PC-9 (cell line): Measurements from ENCODE around the gene PCNT. TPM values are rescaled to one million over a fixed set of nuclear protein-coding genes. Genes with fewer than 3 reads are reported as not detected.

Experiments used
- BruUV-seq: library from RNA; stranded (reverse); fragments of 400-500 nt; replicated peaks from 2 replicates; lab custom pipeline; 2021; lab: Mats Ljungman, UMichigan
- CTCF ChIA-PET: fragments of 300-600 bp; sonication (Branson Sonifier 250); formaldehyde crosslinking; loops from one replicate; lab custom pipeline; 2022; ENCODE audit warnings: antibody characterized with exemption; lab: Charles Lee
- POLR2A ChIA-PET: fragments of 300-600 bp; sonication (Branson Sonifier 250); formaldehyde crosslinking; loops from one replicate; lab custom pipeline; 2022; ENCODE audit warnings: antibody characterized with exemption; ENCODE audit not compliant: unreplicated experiment; lab: Charles Lee
- DNase-seq, 2 experiments: peaks; one replicate each; pipeline versions ENCODE4 v3.0.0 to v3.0.0-alpha.2; 2015 to 2022; ENCODE audit warnings: mixed read lengths in 1 of 2
- H2AFZ ChIP-seq: fragments of 200-600 bp; sonication (generic); 2 replicates; pipeline ENCODE4 v1.8.1; 2017; ENCODE audit warnings: antibody characterized with exemption
- H3F3A ChIP-seq: fragments of 200-600 bp; sonication (generic); 2 replicates; pipeline ENCODE4 v1.8.1; 2017; ENCODE audit warnings: antibody characterized with exemption, mild to moderate bottlenecking, low read depth; ENCODE audit not compliant: insufficient read depth
- H3K27ac ChIP-seq: fragments of 200-600 bp; sonication (generic); 2 replicates; pipeline ENCODE4 v1.6.1; 2016; ENCODE audit warnings: mixed run types
- H3K27me3 ChIP-seq: fragments of 200-600 bp; sonication (generic); 2 replicates; pipeline ENCODE4 v1.6.1; 2016; ENCODE audit warnings: low read depth, mixed run types; ENCODE audit not compliant: insufficient read depth
- H3K36me3 ChIP-seq: fragments of 200-600 bp; sonication (generic); 2 replicates; pipeline ENCODE4 v1.6.1; 2016; ENCODE audit warnings: low read depth, mixed run types
- H3K4me1 ChIP-seq: fragments of 200-600 bp; sonication (generic); replicated peaks from 2 replicates; pipeline ENCODE4 v1.6.1; 2016; ENCODE audit warnings: mixed run types; ENCODE audit not compliant: insufficient read depth
- H3K4me2 ChIP-seq: fragments of 200-600 bp; sonication (generic); 2 replicates; pipeline ENCODE4 v1.6.1; 2017; ENCODE audit warnings: mixed run types
- H3K4me3 ChIP-seq: fragments of 200-600 bp; sonication (generic); 2 replicates; pipeline ENCODE4 v1.6.1; 2016; ENCODE audit warnings: mixed run types
- H3K79me2 ChIP-seq: fragments of 200-600 bp; sonication (generic); 2 replicates; pipeline ENCODE4 v1.6.1; 2017; ENCODE audit warnings: low read depth, mixed run types
- H3K9me2 ChIP-seq: fragments of 200-600 bp; sonication (generic); 2 replicates; pipeline ENCODE4 v1.8.1; 2017; ENCODE audit warnings: mild to moderate bottlenecking; ENCODE audit not compliant: insufficient read depth
- H3K9me3 ChIP-seq: fragments of 200-600 bp; sonication (generic); 2 replicates; pipeline ENCODE4 v1.8.1; 2016; ENCODE audit warnings: low read depth; ENCODE audit not compliant: insufficient read depth
- H4K20me1 ChIP-seq: fragments of 200-600 bp; sonication (generic); 2 replicates; pipeline ENCODE4 v1.8.1; 2017; ENCODE audit not compliant: insufficient read depth
- CTCF ChIP-seq: fragments of 200-600 bp; sonication (generic); conservative IDR thresholded peaks from 2 replicates; pipeline ENCODE4 v1.6.1; 2017; ENCODE audit warnings: mixed run types, antibody characterized with exemption, mild to moderate bottlenecking, moderate library complexity
- EZH2 ChIP-seq: fragments of 200-600 bp; sonication (generic); IDR thresholded peaks from 2 replicates; pipeline ENCODE4 v1.8.0; 2017; ENCODE audit warnings: antibody characterized with exemption, low read depth
- intact Hi-C: fragments of 100-400 bp; cut with micrococcal nuclease; formaldehyde crosslinking; loops from one replicate; pipeline ENCODE4 v1.10.0; 2022; ENCODE audit not compliant: unreplicated experiment
- total RNA-seq: library from RNA; stranded (reverse); gene quantifications from 2 replicates; pipeline ENCODE4 v1.2.3, GENCODE V29; 2021

The PCNT gene
- total RNA-seq, 1 experiment from 2014 or later, result 33.4 TPM

- H4K20me1 ChIP-seq, result peaks cover 8% of the 10 kb centered on the region; the same call in 1 of the 2 replicates
- ChIA-PET CTCF (no interaction called here), POLR2A (no interaction called here)
- TF ChIP-seq EZH2 (no peak), CTCF (no peak)
- no TSS peak for BruUV-seq
- H3K4me2 ChIP-seq, result peak overlapping the region; percentile 94
- H3K4me1 ChIP-seq, result peaks cover 29% of the 10 kb centered on the region
- H2AFZ ChIP-seq, result peak overlapping the region; percentile 77
- intact Hi-C loops, result loop anchor here (1.0 to 10.0 kb wide), 2 partner anchors 38 to 142 kb away; partner anchors contain the start of gene PCNT
- no peaks in the 10 kb centered on the region; the same call in 1 of the 2 replicates for H3K36me3 ChIP-seq
- peak overlapping the region; percentile 70 for H3K27ac ChIP-seq
- H3K27me3 ChIP-seq, result no peaks in the 10 kb centered on the region
- peaks cover 17% of the 10 kb centered on the region; the same call in 1 of the 2 replicates for H3F3A ChIP-seq
- peaks cover 37% of the 10 kb centered on the region for H3K79me2 ChIP-seq
- no peaks in the 10 kb centered on the region for H3K9me3 ChIP-seq
- no peaks in the 10 kb centered on the region for H3K9me2 ChIP-seq
- DNase-seq, result no peak
- peak overlapping the region; percentile 69 for H3K4me3 ChIP-seq
Measured at GRCh38 chr21:46286648-46287002, 37.3 kb upstream of the PCNT start.

GRCh38 chr21:46287541-46287940, 36.4 kb upstream of the PCNT start:
- no TSS peak for BruUV-seq

DNA sequence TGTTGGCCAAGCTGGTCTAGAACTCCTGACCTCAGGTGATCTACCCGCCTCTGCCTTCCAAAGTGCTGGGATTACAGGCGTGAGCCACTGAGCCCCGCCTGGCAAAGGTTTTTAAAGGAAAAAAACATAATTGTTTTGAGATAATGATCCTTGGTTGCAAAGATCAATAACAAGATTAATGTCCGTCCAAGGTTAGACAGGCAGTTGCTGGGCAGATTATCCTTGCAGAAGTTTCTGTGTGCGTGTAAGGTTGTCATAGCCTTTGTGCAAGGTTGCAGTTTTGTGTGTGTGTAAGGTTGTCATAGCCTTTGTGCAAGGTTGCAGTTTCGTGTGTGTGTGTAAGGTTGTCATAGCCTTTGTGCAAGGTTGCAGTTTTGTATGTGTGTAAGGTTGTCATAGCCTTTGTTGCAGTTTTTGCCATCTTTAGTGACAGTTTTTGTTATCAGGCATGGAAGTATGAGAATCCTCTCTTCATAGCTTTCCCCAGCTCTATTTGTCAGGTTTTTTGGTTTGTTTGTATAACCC, 34.2 kb upstream of the PCNT start:
- Histone ChIP-seq H3K36me3 (no peaks in the 10 kb centered on the region; the same call in 1 of the 2 replicates), H3K4me2 (no peak overlapping the region), H2AFZ (no peak overlapping the region), H3K4me1 (peaks cover 12% of the 10 kb centered on the region), H3K9me3 (no peaks in the 10 kb centered on the region), H3K9me2 (no peaks in the 10 kb centered on the region), H4K20me1 (peaks cover 6% of the 10 kb centered on the region; the same call in 1 of the 2 replicates), H3F3A (peaks cover 17% of the 10 kb centered on the region; the same call in 1 of the 2 replicates), H3K27me3 (no peaks in the 10 kb centered on the region), H3K27ac (no peak overlapping the region), H3K4me3 (no peak overlapping the region), H3K79me2 (peaks cover 9% of the 10 kb centered on the region)
- DNase-seq, result no peak
- POLR2A ChIA-PET, result interaction anchor here (0.5 kb wide), 1 partner anchor 10 kb away, joined by 3 read pairs; no protein-coding TSS in a partner anchor
- TF ChIP-seq EZH2 (no peak), CTCF (no peak)
- intact Hi-C loops, result loop anchor here (10.0 kb wide), 1 partner anchor 145 kb away; no protein-coding TSS in a partner anchor
- BruUV-seq, result no TSS peak
- CTCF ChIA-PET, result interaction anchor here (0.6 kb wide), 1 partner anchor 136 kb away, joined by 3 read pairs; no protein-coding TSS in a partner anchor

More at GRCh38 chr21:46287541-46287940, 36.4 kb upstream of the PCNT start:
- intact Hi-C loops, result loop anchor here (10.0 kb wide), 1 partner anchor 143 kb away; no protein-coding TSS in a partner anchor
- Histone ChIP-seq H3K9me3 (no peaks in the 10 kb centered on the region), H3K79me2 (peaks cover 30% of the 10 kb centered on the region), H3F3A (peaks cover 17% of the 10 kb centered on the region; the same call in 1 of the 2 replicates), H3K27ac (no peak overlapping the region), H3K9me2 (no peaks in the 10 kb centered on the region), H3K4me3 (peak overlapping the region; percentile 69; the same call in 1 of the 2 replicates), H3K36me3 (no peaks in the 10 kb centered on the region; the same call in 1 of the 2 replicates), H4K20me1 (peaks cover 8% of the 10 kb centered on the region; the same call in 1 of the 2 replicates), H3K27me3 (no peaks in the 10 kb centered on the region), H3K4me2 (peak overlapping the region; percentile 94), H3K4me1 (peaks cover 29% of the 10 kb centered on the region), H2AFZ (no peak overlapping the region)
- DNase-seq, result no peak
- ChIA-PET POLR2A (no interaction called here), CTCF (interaction anchor here (0.6 kb wide), 1 partner anchor 13 kb away, joined by 5 read pairs; no protein-coding TSS in a partner anchor)
- TF ChIP-seq CTCF (no peak), EZH2 (no peak)
